Skeletal muscle cell (primary cell): ENCODE measurements around the gene HORMAD2.
A peak's percentile ranks its signal among the peaks of the same experiment; 100 is the strongest.
"Not testable (repeated sequence)": the region's sequence is repeated elsewhere in the genome, so short reads cannot be mapped to it uniquely, and the experiment has no call there.

Experiments used
- DNase-seq: peaks from one replicate; pipeline ENCODE4 v3.0.0-alpha.2; 2010; ENCODE audit warnings: low read depth
- H3K4me3 ChIP-seq: 2 replicates; pipeline ENCODE4 v1.5.1; 2011; ENCODE audit warnings: low read depth, mild to moderate bottlenecking, control low read depth, low read length, moderate library complexity

The HORMAD2 gene

DNA sequence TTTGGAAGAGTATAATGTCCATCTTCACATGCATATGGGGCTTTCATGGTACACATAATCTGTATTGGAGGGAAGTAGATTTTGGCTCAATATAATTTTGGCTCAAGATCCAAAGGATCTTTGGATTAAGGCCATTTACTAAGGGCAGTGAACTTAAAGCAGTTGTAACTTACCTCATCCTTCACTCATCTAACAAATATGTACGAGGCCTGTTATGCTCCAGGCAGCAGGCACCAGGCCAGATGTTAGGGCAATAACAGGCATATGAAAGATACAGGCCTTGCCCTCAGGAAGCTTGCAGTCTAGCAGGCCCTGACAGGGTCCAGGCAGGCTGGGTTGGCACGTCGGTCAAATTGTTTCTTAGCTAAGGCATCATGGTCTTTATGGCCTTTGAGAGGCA, 121.7 kb downstream of the HORMAD2 start:
- peak; percentile 75 for DNase-seq

GRCh38 chr22:30202531-30203006, 122.3 kb downstream of the HORMAD2 start:
- DNase-seq: no peak
- H3K4me3 ChIP-seq: no peak overlapping the region

More for the DNA sequence above, 121.7 kb downstream of the HORMAD2 start:
- no peak overlapping the region for H3K4me3 ChIP-seq

GRCh38 chr22:30204015-30204741, 123.9 kb downstream of the HORMAD2 start:
- no peak for DNase-seq
- H3K4me3 ChIP-seq: no peak overlapping the region

DNA sequence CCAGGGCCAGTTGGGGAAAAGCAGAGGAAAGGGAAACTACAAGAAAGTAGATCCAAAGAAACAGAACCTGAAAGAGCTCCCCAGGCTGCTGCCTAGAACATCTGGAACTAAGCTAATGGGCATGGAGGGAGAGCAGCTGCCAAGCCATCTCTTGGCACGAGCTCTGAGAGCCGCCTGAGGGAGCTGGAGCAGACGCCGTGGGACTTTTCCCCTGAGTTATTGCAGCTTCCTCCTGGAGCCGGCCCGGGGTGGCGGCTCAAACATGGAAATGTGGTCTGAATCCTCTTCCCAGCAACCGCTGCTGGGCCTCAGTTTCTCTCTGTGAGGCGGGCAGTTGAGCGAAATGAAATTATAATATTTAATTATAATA, 124.5 kb downstream of the HORMAD2 start:
- peak; percentile 69 for DNase-seq
- no peak overlapping the region for H3K4me3 ChIP-seq

- DNase-seq: peak; percentile 99
- no peak overlapping the region for H3K4me3 ChIP-seq
Measured at GRCh38 chr22:30205281-30206115, 125.2 kb downstream of the HORMAD2 start.

GRCh38 chr22:30206944-30207343, 126.7 kb downstream of the HORMAD2 start:
- DNase-seq: peak; percentile 93
- H3K4me3 ChIP-seq: no peak overlapping the region

DNA sequence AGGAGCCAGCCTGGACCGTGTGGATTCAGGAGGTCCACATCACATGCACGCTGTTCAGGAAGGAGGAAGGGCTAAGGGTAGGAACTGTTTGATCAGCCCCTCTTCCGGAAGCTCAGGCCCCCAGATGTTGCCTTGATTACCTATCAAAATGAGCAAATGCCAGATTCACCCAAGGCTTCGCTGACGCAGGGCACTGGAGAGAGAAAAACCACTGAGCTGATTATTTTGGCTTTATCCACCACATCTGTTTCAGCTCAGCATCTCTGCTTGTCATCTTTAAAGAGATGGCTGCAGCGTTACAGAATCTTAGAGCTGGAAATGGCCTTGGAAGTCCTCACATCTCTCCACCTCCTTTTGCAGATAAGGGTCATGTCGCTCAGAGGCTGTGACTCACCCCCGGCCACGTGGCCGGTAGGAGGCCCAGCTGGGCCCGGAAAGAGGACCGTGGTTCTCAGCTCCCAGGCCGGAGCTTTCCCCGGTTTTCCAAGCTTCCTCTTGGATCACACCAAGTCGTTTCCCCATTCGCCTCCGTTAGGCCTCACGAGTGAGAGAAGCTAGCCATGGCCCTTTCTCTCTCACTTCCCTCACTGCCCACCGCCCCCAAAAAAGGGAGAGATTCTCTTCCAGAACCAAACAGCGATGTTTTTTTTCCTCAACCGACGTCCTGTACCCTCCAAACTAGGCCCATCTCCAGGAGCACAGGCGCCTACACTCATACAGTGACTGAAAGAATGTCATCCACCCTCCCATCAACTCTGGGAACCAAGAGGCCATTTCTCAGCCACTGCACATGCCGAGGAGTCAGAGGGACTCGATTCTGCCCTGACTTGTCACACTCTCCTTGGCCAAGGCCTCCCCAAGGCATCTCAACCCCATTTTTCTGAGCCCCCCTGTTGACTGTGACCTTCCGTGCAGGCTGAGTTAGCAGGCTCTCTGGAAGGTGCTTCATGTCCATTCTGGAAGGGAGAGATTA, 128.7 kb downstream of the HORMAD2 start:
- no peak overlapping the region for H3K4me3 ChIP-seq
- DNase-seq: peak; percentile 51

GRCh38 chr22:30209642-30210041, 129.4 kb downstream of the HORMAD2 start:
- DNase-seq: no peak
- no peak overlapping the region for H3K4me3 ChIP-seq

GRCh38 chr22:30210235-30210909, 130.1 kb downstream of the HORMAD2 start:
- DNase-seq: no peak
- H3K4me3 ChIP-seq: no peak overlapping the region

- H3K4me3 ChIP-seq: no peak overlapping the region
Measured at GRCh38 chr22:30211124-30211820, 131.0 kb downstream of the HORMAD2 start.

DNA sequence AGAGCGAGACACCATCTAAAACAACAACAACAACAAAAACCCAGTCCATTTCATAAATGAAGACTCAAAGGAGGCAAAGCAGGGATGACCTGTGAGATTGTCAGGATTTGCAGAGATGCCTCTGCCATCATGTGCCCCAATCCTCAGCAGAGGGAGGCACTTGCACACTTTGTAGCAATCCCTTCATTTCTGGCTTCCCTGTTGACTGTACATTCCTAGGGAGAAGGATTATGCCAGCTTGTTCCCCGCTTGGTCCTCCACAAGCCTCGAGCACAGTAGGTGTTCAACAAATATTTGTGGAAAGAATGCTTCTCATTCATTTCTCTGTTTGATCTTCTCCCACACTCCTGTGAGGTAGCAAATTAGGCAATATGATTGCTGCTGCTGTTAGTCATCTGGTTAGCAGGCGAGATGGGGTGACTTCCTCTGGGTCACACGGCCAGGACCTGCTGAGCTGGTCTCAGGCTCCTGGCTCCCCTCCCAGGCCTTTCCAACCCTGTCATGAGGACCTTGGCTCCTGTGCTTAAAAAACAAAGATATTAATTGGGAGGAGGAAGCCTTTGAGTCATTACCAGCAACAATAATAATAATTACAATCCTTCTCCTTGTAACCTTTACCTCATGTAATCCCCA, 132.2 kb downstream of the HORMAD2 start:
- peak; percentile 75 for DNase-seq
- no peak overlapping the region for H3K4me3 ChIP-seq

More at GRCh38 chr22:30211124-30211820, 131.0 kb downstream of the HORMAD2 start:
- DNase-seq: no peak

DNA sequence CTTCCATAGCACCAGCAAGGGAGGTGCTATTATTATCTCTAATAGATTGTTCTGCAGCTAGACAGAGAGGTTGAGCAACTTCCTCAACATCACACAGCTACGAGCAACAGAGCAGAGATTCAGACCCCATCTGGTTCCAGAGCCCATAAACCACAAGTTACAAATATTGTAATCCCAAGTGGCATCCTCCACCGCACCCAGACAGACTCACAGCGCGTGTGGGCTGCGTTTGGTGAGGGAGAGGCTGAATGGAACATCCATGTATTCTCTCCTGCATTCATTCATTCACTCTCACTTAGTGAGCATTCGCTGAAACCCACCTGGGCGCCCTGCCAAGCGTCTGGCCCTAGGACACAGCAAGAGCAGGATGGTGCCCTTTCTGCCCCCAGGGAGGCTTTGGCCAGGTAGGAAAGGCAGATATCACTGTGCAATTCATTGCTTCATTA, 132.8 kb downstream of the HORMAD2 start:
- H3K4me3 ChIP-seq: no peak overlapping the region
- no peak for DNase-seq

DNA sequence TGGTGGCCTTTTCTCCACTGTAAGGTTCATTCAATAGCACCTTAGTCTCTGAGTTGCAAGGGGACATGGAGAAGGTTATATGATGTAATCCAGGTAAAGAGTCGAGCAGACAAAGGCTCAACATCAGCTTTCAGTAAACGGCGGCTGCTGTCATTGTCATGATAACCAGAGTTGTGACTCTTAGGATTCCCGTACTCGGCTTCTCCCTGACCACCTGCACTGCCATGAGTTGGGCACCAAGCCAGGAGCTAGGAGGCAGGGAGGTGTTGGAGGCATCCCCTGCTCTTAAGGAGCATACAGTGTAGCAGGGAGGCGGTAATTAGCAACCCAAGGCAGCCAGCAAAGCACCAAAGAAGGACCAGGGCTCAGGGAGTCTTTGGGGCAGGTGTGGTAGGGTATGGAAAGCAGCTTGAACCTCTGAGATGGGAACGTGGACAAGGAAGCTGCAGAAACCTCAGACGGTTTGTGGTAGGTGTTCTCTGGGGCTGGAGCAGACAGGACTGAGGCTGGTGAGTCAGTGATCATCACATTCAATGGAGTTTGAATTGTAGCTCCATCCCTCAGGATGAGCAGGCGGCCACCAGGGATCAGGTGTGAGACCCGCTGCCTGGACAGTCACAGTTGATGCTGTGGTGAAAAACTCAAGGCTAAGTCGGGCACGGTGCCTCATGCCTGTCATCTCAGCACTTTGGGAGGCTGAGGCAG, 134.6 kb downstream of the HORMAD2 start:
- DNase-seq: no peak
- H3K4me3 ChIP-seq: no peak overlapping the region

GRCh38 chr22:30216272-30216671, 136.0 kb downstream of the HORMAD2 start:
- not testable (repeated sequence) for DNase-seq, H3K4me3 ChIP-seq

GRCh38 chr22:30216710-30217109, 136.4 kb downstream of the HORMAD2 start:
- no peak overlapping the region for H3K4me3 ChIP-seq
- no peak for DNase-seq

DNA sequence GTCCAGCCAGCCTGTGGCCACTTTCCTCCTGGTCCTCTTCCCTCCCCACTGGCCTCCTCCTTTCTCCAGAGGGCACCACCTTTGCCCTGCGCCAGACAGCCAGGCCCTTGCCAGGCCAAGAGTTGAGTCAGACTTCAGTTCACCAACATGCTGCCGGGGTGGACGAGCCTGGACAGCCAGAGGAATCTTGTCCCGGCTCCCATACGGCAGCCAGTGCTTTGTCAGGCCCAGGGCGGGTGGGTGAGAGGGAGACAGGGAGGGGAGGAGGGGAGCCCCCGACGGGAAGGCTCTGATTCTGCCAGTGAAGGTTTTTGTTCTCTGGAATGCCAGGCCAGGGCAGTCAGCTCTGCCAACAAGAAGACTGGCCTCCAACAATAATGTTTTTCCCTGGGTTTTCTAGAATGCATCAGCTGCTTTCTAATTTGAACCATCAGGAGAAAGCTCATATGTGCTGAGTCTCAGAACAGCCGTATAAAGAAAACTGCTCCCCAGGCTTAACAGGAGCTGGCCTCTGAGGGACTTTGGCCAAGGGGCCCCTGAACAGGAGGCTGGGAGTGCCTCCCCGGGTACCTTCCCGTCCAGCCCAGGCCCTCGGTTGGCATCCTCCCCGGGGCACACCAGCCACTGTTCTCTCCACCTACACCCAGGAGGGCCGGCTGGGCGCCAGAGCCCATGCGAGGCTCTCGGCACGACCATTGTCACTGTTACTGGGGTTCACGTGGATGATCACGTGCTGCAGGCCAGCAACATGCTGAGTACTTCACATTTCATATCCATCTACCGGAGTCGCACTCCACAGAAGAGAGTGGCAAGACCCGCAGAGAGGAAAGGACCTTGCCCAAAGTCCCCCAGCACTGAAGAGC, 137.7 kb downstream of the HORMAD2 start:
- H3K4me3 ChIP-seq: no peak overlapping the region
- DNase-seq: no peak
